Liver (tissue), 9 donors: ENCODE measurements around the gene ZNF26. TPM values are rescaled to one million over a fixed set of nuclear protein-coding genes. Genes with fewer than 3 reads are reported as not detected.

Experiments
- DNase-seq: peaks from one replicate; pipeline ENCODE4 v3.0.0-alpha.2; 2017; ENCODE audit warnings: low spot score
- H3K27ac ChIP-seq, 2 donors: one replicate each; pipeline ENCODE4 v1.7.0; 2013; ENCODE audit warnings: inconsistent platforms in 2 of 2, low read length in 2 of 2, control low read depth in 1 of 2, low read depth in 1 of 2, mild to moderate bottlenecking in 1 of 2
- H3K27me3 ChIP-seq, 4 donors: one replicate each; pipeline versions ENCODE4 v1.6.1 to v1.7.0; 2013; ENCODE audit warnings: low read length in 3 of 4, inconsistent platforms in 1 of 4, mild to moderate bottlenecking in 1 of 4, moderate library complexity in 1 of 4; ENCODE audit not compliant: control insufficient read depth in 4 of 4, insufficient read depth in 4 of 4
- H3K36me3 ChIP-seq, 4 donors: one replicate each; pipeline versions ENCODE4 v1.6.1 to v1.7.0; 2013; ENCODE audit warnings: low read length in 3 of 4, mild to moderate bottlenecking in 3 of 4, low read depth in 1 of 4, moderate library complexity in 1 of 4; ENCODE audit not compliant: control insufficient read depth in 4 of 4, insufficient read depth in 3 of 4
- H3K4me1 ChIP-seq, 4 donors: one replicate each; pipeline versions ENCODE4 v1.6.1 to v1.7.0; 2013; ENCODE audit warnings: low read length in 3 of 4, mild to moderate bottlenecking in 3 of 4, moderate library complexity in 1 of 4; ENCODE audit not compliant: control insufficient read depth in 4 of 4, insufficient read depth in 4 of 4
- H3K4me3 ChIP-seq, 3 donors: one replicate each; pipeline versions ENCODE4 v1.6.1 to v1.7.0; 2013; ENCODE audit warnings: low read length in 3 of 3, control low read depth in 1 of 3, low read depth in 1 of 3, mild to moderate bottlenecking in 1 of 3
- H3K9ac ChIP-seq, 2 donors: one replicate each; pipeline ENCODE4 v1.7.0; 2013; ENCODE audit warnings: low read length in 2 of 2, mild to moderate bottlenecking in 2 of 2, moderate library complexity in 2 of 2, control low read depth in 1 of 2, low read depth in 1 of 2
- H3K9me3 ChIP-seq, 4 donors: one replicate each; pipeline versions ENCODE4 v1.6.1 to v1.7.0; 2013; ENCODE audit warnings: low read length in 3 of 4; ENCODE audit not compliant: control insufficient read depth in 4 of 4
- ATF3 ChIP-seq: IDR thresholded peaks from 2 replicates; pipeline ENCODE4 v1.6.1; 2016; ENCODE audit warnings: antibody characterized with exemption
- CTCF ChIP-seq: fragments of 150-350 bp; IDR thresholded peaks from 2 replicates; pipeline ENCODE4 v1.5.1; 2017; ENCODE audit warnings: improper control_type of control experiment, low read depth, low read length; ENCODE audit not compliant: missing input control
- EGR1 ChIP-seq, 2 donors: IDR thresholded peaks; 2 replicates each; pipeline ENCODE4 v1.6.1; 2016 to 2018; ENCODE audit warnings: antibody characterized with exemption in 2 of 2, low read depth in 2 of 2
- FOXA1 ChIP-seq: IDR thresholded peaks from 2 replicates; pipeline ENCODE4 v1.6.1; 2016; ENCODE audit warnings: antibody characterized with exemption
- FOXA2 ChIP-seq: IDR thresholded peaks from 2 replicates; pipeline ENCODE4 v1.6.1; 2016; ENCODE audit warnings: antibody characterized with exemption
- GABPA ChIP-seq, 2 donors: IDR thresholded peaks in 1 of 2; conservative IDR thresholded peaks in 1 of 2; 2 replicates each; pipeline ENCODE4 v1.6.1; 2016; ENCODE audit warnings: antibody characterized with exemption in 2 of 2, mild to moderate bottlenecking in 1 of 2, moderate library complexity in 1 of 2
- HNF4A ChIP-seq, 2 donors: conservative IDR thresholded peaks; 2 replicates each; pipeline ENCODE4 v1.6.1; 2016; ENCODE audit warnings: antibody characterized with exemption in 2 of 2, mild to moderate bottlenecking in 2 of 2
- HNF4G ChIP-seq: IDR thresholded peaks from 2 replicates; pipeline ENCODE4 v1.6.1; 2016; ENCODE audit warnings: antibody characterized with exemption
- JUND ChIP-seq, 2 donors: IDR thresholded peaks; 2 replicates each; pipeline ENCODE4 v1.6.1; 2016; ENCODE audit warnings: antibody characterized with exemption in 2 of 2
- MAX ChIP-seq: IDR thresholded peaks from 2 replicates; pipeline ENCODE4 v1.6.1; 2016; ENCODE audit warnings: antibody characterized with exemption
- NR2F2 ChIP-seq: IDR thresholded peaks from 2 replicates; pipeline ENCODE4 v1.6.1; 2016; ENCODE audit warnings: antibody characterized with exemption
- RAD21 ChIP-seq, 2 donors: IDR thresholded peaks; 2 replicates each; pipeline ENCODE4 v1.6.1; 2016; ENCODE audit warnings: antibody characterized with exemption in 2 of 2, mild to moderate bottlenecking in 2 of 2
- REST ChIP-seq: IDR thresholded peaks from 2 replicates; pipeline ENCODE4 v1.6.1; 2016; ENCODE audit warnings: antibody characterized with exemption, mild to moderate bottlenecking
- RXRA ChIP-seq, 2 donors: IDR thresholded peaks; 2 replicates each; pipeline ENCODE4 v1.6.1; 2017 to 2018; ENCODE audit warnings: antibody characterized with exemption in 2 of 2, mild to moderate bottlenecking in 1 of 2
- SP1 ChIP-seq: IDR thresholded peaks from 2 replicates; pipeline ENCODE4 v1.6.1; 2018; ENCODE audit warnings: antibody characterized with exemption, mild to moderate bottlenecking
- TAF1 ChIP-seq: conservative IDR thresholded peaks from 2 replicates; pipeline ENCODE4 v1.6.1; 2016; ENCODE audit warnings: antibody characterized with exemption, mild to moderate bottlenecking
- YY1 ChIP-seq: IDR thresholded peaks from 2 replicates; pipeline ENCODE4 v1.6.1; 2016; ENCODE audit warnings: antibody characterized with exemption, mild to moderate bottlenecking
- ZBTB33 ChIP-seq: IDR thresholded peaks from 2 replicates; pipeline ENCODE4 v1.6.1; 2016; ENCODE audit warnings: antibody characterized with exemption
- WGBS: extraction: QIAGEN DNeasy Blood & Tissue Kit; methylation state at CpG from one replicate; pipeline ENCODE4 v1.1.7; 2013; 5-methylcytosine and 5-hydroxymethylcytosine counted together
- polyA plus RNA-seq, 2 donors: library from polyadenylated mRNA; stranded (reverse) in 1 of 2; unstranded in 1 of 2; fragments of 200-250 nt in 1 of 2; fragments of >200 nt in 1 of 2; fragmentation: Nextera tagmentation in 1 of 2; extraction: Ambion mirVana in 1 of 2; gene quantifications; one replicate each; pipeline versions ENCODE4 v1.2.1 to v1.2.3, GENCODE V29; 2013 to 2015
- total RNA-seq, 2 donors: library from RNA; depleted of rRNA; stranded (reverse); fragments of >200 nt; gene quantifications; one replicate each; pipeline ENCODE4 v1.2.3, GENCODE V29; 2014
- donor health status: healthy.
- donor health status: healthy.
- donor health status: healthy.
- donor health status: healthy.
- donor health status: healthy.

Gene ZNF26
- total and polyA plus RNA-seq, 4 donors = 1.7 to 9.5 (median 4.8) TPM

GRCh38 chr12:133057446-133057845 lies 71.3 kb downstream of the ZNF26 start:
- 98% methylated on average over 5 of the region's 5 CpGs for WGBS
- Histone ChIP-seq H3K4me1 (no peaks in the 10 kb centered on the region), H3K4me3 (peak overlapping the region in 2 of 3 donors; percentile 44 to 73), H3K27ac (no peak overlapping the region), H3K9me3 (peaks cover 36 to 86% (median 74%) of the 10 kb centered on the region in 4 donors), H3K27me3 (no peaks in the 10 kb centered on the region), H3K36me3 (peaks cover 8 to 41% (median 37%) of the 10 kb centered on the region in 4 donors), H3K9ac (no peak overlapping the region)
- no peak for DNase-seq
- TF ChIP-seq SP1 = no peak
- TF ChIP-seq FOXA2 = no peak
- no peak for TF ChIP-seq NR2F2
- no peak for TF ChIP-seq HNF4G
- TF ChIP-seq EGR1 (IDR thresholded peaks at IDR 0.05; ENCODE audit: low read depth in 2 of 2) = no peak
- no peak for TF ChIP-seq ZBTB33

- TF ChIP-seq JUND (IDR thresholded peaks at IDR 0.05) (no peak), HNF4G (no peak), YY1 (no peak), EGR1 (IDR thresholded peaks at IDR 0.05; ENCODE audit: low read depth in 2 of 2) (no peak), CTCF (no peak), RXRA (IDR thresholded peaks at IDR 0.05) (no peak), FOXA2 (no peak), NR2F2 (no peak), SP1 (no peak), ZBTB33 (no peak), ATF3 (no peak), RAD21 (IDR thresholded peaks at IDR 0.05) (no peak), FOXA1 (no peak), HNF4A (conservative IDR thresholded peaks at IDR 0.05) (no peak), MAX (no peak), TAF1 (no peak), REST (no peak), GABPA (IDR thresholded peaks at IDR 0.05 in 1 of 2, conservative IDR thresholded peaks at IDR 0.05 in 1 of 2) (no peak)
- Histone ChIP-seq H3K9me3 (peaks cover 38 to 86% (median 76%) of the 10 kb centered on the region in 4 donors), H3K4me3 (peak overlapping the region in 2 of 3 donors; percentile 44 to 73), H3K9ac (no peak overlapping the region), H3K27ac (no peak overlapping the region), H3K36me3 (peaks cover 7 to 32% (median 28%) of the 10 kb centered on the region in 4 donors), H3K27me3 (no peaks in the 10 kb centered on the region), H3K4me1 (no peaks in the 10 kb centered on the region)
- no peak for DNase-seq
- WGBS = 97% methylated on average over 8 of the region's 8 CpGs
Observed at GRCh38 chr12:133058203-133059113, 72.3 kb downstream of the ZNF26 start.
